ENCODE results near the gene SPZ1. TPM values are rescaled to one million over a fixed set of nuclear protein-coding genes. Genes with fewer than 3 reads are reported as not detected.
A peak's percentile ranks its signal among the peaks of the same experiment; 100 is the strongest.

Gene SPZ1
- total and polyA plus RNA-seq, 2 of the 8 experiments (the other 6 are each of a cell fraction or from before 2014, with no cell fraction given), result not detected

- DNase-seq (ENCODE audit: low read depth in 1 of 2, low spot score in 2 of 2) (peak in 1 of 2 experiments; percentile 42), FAIRE-seq (no peak)
- Histone ChIP-seq H4K20me1 (replicated peaks in 1 of 2; ENCODE audit: control insufficient read depth in 1 of 2, insufficient read depth in 2 of 2, low read length in 2 of 2) (no peaks in the 10 kb centered on the region), H2BK120ac (replicated peaks; ENCODE audit: low read depth, low read length) (no peak overlapping the region), H3K18ac (ENCODE audit: extremely low read depth, low read length) (no peak overlapping the region; the same call in 1 of the 2 replicates), H3K27ac (ENCODE audit: low read depth, low read length) (no peak overlapping the region), H2AFZ (ENCODE audit: low read length) (0 out of 2 replicates have a peak overlapping the region, but pooled peaks have one; percentile 70), H2BK12ac (ENCODE audit: low read depth, low read length) (no peak overlapping the region), H3K36me3 (ENCODE audit: control insufficient read depth in 2 of 4, insufficient read depth in 4 of 4, low read length in 3 of 4) (peaks cover 0 to 6% (median 0%) of the 10 kb centered on the region in 4 experiments; a peak in 1 of 8 replicates), H2BK15ac (ENCODE audit: low read length) (no peak overlapping the region), H2BK20ac (ENCODE audit: low read length) (no peak overlapping the region), H3K4me2 (ENCODE audit: insufficient read depth in 1 of 2, low read depth in 2 of 2, low read length in 2 of 2) (no peak overlapping the region), H3K14ac (ENCODE audit: insufficient read length) (no peak overlapping the region), H2AK5ac (ENCODE audit: low read depth, low read length) (no peak overlapping the region), H3K4me3 (ENCODE audit: extremely low read depth in 1 of 4, insufficient read depth in 2 of 4, low read depth in 3 of 4, low read length in 4 of 4) (no peak overlapping the region), H4K8ac (ENCODE audit: extremely low read depth, insufficient read depth, low read length) (no peak overlapping the region), H3K23me2 (ENCODE audit: low read depth, low read length) (no peaks in the 10 kb centered on the region), H2BK5ac (ENCODE audit: low read depth, low read length) (no peak overlapping the region), H3K9me3 (ENCODE audit: insufficient read depth in 2 of 2, low read depth in 1 of 2, low read length in 1 of 2) (peaks cover 5 to 10% of the 10 kb centered on the region in 2 experiments; a peak in 2 of 4 replicates), H4K5ac (ENCODE audit: insufficient read length, low read depth, low read length) (no peak overlapping the region), H3K4me1 (replicated peaks in 1 of 4; ENCODE audit: control insufficient read depth in 3 of 4, insufficient read depth in 4 of 4, low read length in 3 of 4) (no peaks in the 10 kb centered on the region), H3K79me2 (ENCODE audit: control insufficient read depth in 1 of 2, insufficient read depth in 2 of 2, low read length in 2 of 2) (no peaks in the 10 kb centered on the region), H3K23ac (ENCODE audit: insufficient read length) (no peak overlapping the region), H3K79me1 (ENCODE audit: low read depth, low read length) (no peaks in the 10 kb centered on the region), H4K91ac (replicated peaks; ENCODE audit: insufficient read length, low read length) (no peak overlapping the region), H3K56ac (replicated peaks; ENCODE audit: insufficient read length, low read depth, low read length) (no peak overlapping the region), H3K4ac (replicated peaks; ENCODE audit: insufficient read length, low read depth, low read length) (no peak overlapping the region), H3K9ac (replicated peaks in 1 of 4; ENCODE audit: extremely low read depth in 1 of 4, low read depth in 3 of 4, low read length in 3 of 4) (no peak overlapping the region), H3K27me3 (replicated peaks in 1 of 4; ENCODE audit: control insufficient read depth in 3 of 4, extremely low read depth in 1 of 4, insufficient read depth in 3 of 4, low read length in 3 of 4) (no peaks in the 10 kb centered on the region)
- ChIA-PET CTCF (ENCODE audit: partially characterized antibody) (interaction anchor here (0.6 to 8.9 kb wide), 16 partner anchors 10 to 430 kb away, joined by 3 to 118 read pairs (median 4); no protein-coding TSS in a partner anchor), POLR2A (ENCODE audit: partially characterized antibody) (interaction anchor here (1.1 kb wide), 1 partner anchor 213 kb away, joined by 3 read pairs; no protein-coding TSS in a partner anchor)
- WGBS, 2 experiments (ENCODE audit: extremely low coverage in 1 of 2, insufficient coverage in 1 of 2, insufficient read length in 1 of 2, insufficient replicate concordance in 2 of 2, low coverage in 1 of 2, low lambda C conversion rate in 2 of 2, missing lambda C conversion rate in 1 of 2), result 86% methylated on average over 11 of the region's 11 CpGs; no CpG with 5 or more reads in 1 of the 2 experiments
- TF ChIP-seq CBX8 (IDR thresholded peaks at IDR 0.05; ENCODE audit: borderline replicate concordance, low read depth, low read length) (no peak), YY1 (IDR thresholded peaks at IDR 0.05; ENCODE audit: low read depth, low read length) (peak; percentile 61)
These were observed 11.3 kb upstream of the SPZ1 start for GRCh38 chr5:80308526-80308925.
